Lower leg skin (tissue), 4 donors: Measurements from ENCODE around the gene C9orf85. TPM values are rescaled to one million over a fixed set of nuclear protein-coding genes. Genes with fewer than 3 reads are reported as not detected.

Experiments used
- DNase-seq, 2 donors: peaks; one replicate each; pipeline ENCODE4 v3.0.0-alpha.2; 2019; ENCODE audit warnings: low spot score in 2 of 2
- H3K4me3 ChIP-seq: fragments of 200-600 bp; sonication (generic); 2 replicates; pipeline ENCODE4 v1.5.1; 2017; ENCODE audit warnings: mild to moderate bottlenecking, low read depth; ENCODE audit not compliant: poor library complexity, severe bottlenecking
- CTCF ChIP-seq, 3 donors: fragments of 450-650 bp; IDR thresholded peaks; one replicate each; pipeline ENCODE4 v1.5.1; 2016; ENCODE audit warnings: antibody characterized with exemption in 3 of 3, mild to moderate bottlenecking in 3 of 3, moderate library complexity in 2 of 3
- POLR2A ChIP-seq, 2 donors: fragments of 450-650 bp; IDR thresholded peaks; one replicate each; pipeline ENCODE4 v1.6.1; 2016 to 2017; ENCODE audit warnings: antibody characterized with exemption in 2 of 2, mild to moderate bottlenecking in 1 of 2, moderate library complexity in 1 of 2
- WGBS, 2 donors: methylation state at CpG; one replicate each; pipeline ENCODE4 v1.1.5; 2018; 5-methylcytosine and 5-hydroxymethylcytosine counted together
- intact Hi-C: fragments of 100-400 bp; cut with DNase I; formaldehyde crosslinking; loops from one replicate; pipeline ENCODE4 v1.15.0; 2023; ENCODE audit warnings: low total_unique reads
- total RNA-seq, 4 donors: library from RNA; depleted of rRNA; stranded (reverse); fragments of >200 nt; gene quantifications; one replicate each; pipeline ENCODE4 v1.1.0, GENCODE V29; 2016

The C9orf85 gene
- total RNA-seq, 4 donors from 2014 or later = 7.9 to 17.3 (median 11.5) TPM

- TF ChIP-seq POLR2A (IDR thresholded peaks at IDR 0.05) = no peak
- no peak for TF ChIP-seq CTCF (IDR thresholded peaks at IDR 0.05)
- WGBS, 2 donors = 83 to 90% methylated on average over 7 of the region's 7 CpGs
- no peak overlapping the region for H3K4me3 ChIP-seq
- intact Hi-C loops = no loop called here
- DNase-seq = no peak
These were observed 73.4 kb downstream of the C9orf85 start for GRCh38 chr9:71984831-71985281.

GRCh38 chr9:71985297-71985911 lies 74.0 kb downstream of the C9orf85 start:
- TF ChIP-seq POLR2A (IDR thresholded peaks at IDR 0.05) (no peak), CTCF (IDR thresholded peaks at IDR 0.05) (no peak)
- intact Hi-C loops = no loop called here
- WGBS, 2 donors = 80% methylated on average over 10 of the region's 10 CpGs
- no peak for DNase-seq
- no peak overlapping the region for H3K4me3 ChIP-seq

GRCh38 chr9:71986900-71987299 lies 75.5 kb downstream of the C9orf85 start:
- intact Hi-C loops = no loop called here
- WGBS, 2 donors = 73 to 75% methylated on average over 3 of the region's 3 CpGs
- no peak overlapping the region for H3K4me3 ChIP-seq
- TF ChIP-seq POLR2A (IDR thresholded peaks at IDR 0.05) = no peak
- TF ChIP-seq CTCF (IDR thresholded peaks at IDR 0.05) = no peak
- no peak for DNase-seq

- DNase-seq = no peak
- no peak for TF ChIP-seq CTCF (IDR thresholded peaks at IDR 0.05)
- TF ChIP-seq POLR2A (IDR thresholded peaks at IDR 0.05) = no peak
- no peak overlapping the region for H3K4me3 ChIP-seq
- 74 to 83% methylated on average over 11 of the region's 11 CpGs for WGBS, 2 donors
- intact Hi-C loops = no loop called here
These were observed 76.3 kb downstream of the C9orf85 start for GRCh38 chr9:71987471-71988371.

GRCh38 chr9:71990466-71990865 lies 79.0 kb downstream of the C9orf85 start:
- TF ChIP-seq POLR2A (IDR thresholded peaks at IDR 0.05) (no peak), CTCF (IDR thresholded peaks at IDR 0.05) (no peak)
- 88% methylated on average over 1 of the region's 1 CpG for WGBS, 2 donors
- H3K4me3 ChIP-seq = no peak overlapping the region
- DNase-seq = no peak
- intact Hi-C loops = no loop called here
